H1 (cell line): ENCODE measurements around the gene CTAG1A.

Experiments used
- BRCA1 ChIP-seq: IDR thresholded peaks from 2 replicates; pipeline ENCODE4 v1.6.1; 2012; ENCODE audit warnings: low read depth, low read length, improper control_type of control experiment
- CBX5 ChIP-seq: fragments of 300-800, 300-1000 bp; sonication (generic); IDR thresholded peaks from 2 replicates; pipeline ENCODE4 v1.7.1; 2016; ENCODE audit warnings: antibody characterized with exemption, low read length, low read depth
- CTCF ChIP-seq, 3 experiments: IDR thresholded peaks; 1 replicate in 2 of 3; 2 replicates in 1 of 3; pipeline versions ENCODE4 v1.5.1 to v1.6.1; 2011; ENCODE audit warnings: low read length in 3 of 3, mild to moderate bottlenecking in 3 of 3, inconsistent platforms in 2 of 3, low read depth in 1 of 3, moderate library complexity in 1 of 3; ENCODE audit not compliant: insufficient read depth in 1 of 3; ENCODE audit errors: control extremely low read depth in 1 of 3
- EP300 ChIP-seq, 2 experiments: IDR thresholded peaks; 1 replicate in 1 of 2; 2 replicates in 1 of 2; pipeline ENCODE4 v1.6.1; 2011 to 2012; ENCODE audit warnings: low read depth in 2 of 2, low read length in 2 of 2, mild to moderate bottlenecking in 2 of 2, borderline replicate concordance in 1 of 2, inconsistent platforms in 1 of 2, moderate library complexity in 1 of 2
- JUND ChIP-seq: IDR thresholded peaks from 2 replicates; pipeline ENCODE4 v1.6.1; 2011; ENCODE audit warnings: mild to moderate bottlenecking, improper control_type of control experiment, low read length
- NRF1 ChIP-seq: IDR thresholded peaks from 2 replicates; pipeline ENCODE4 v1.6.1; 2011; ENCODE audit warnings: mild to moderate bottlenecking, low read depth, low read length, improper control_type of control experiment
- POLR2A ChIP-seq, 2 experiments: IDR thresholded peaks; 1 replicate in 1 of 2; 2 replicates in 1 of 2; pipeline ENCODE4 v1.6.1; 2011; ENCODE audit warnings: low read depth in 2 of 2, low read length in 2 of 2, mild to moderate bottlenecking in 2 of 2; ENCODE audit errors: control extremely low read depth in 1 of 2
- SRF ChIP-seq: IDR thresholded peaks from 2 replicates; pipeline ENCODE4 v1.6.1; 2011; ENCODE audit warnings: mild to moderate bottlenecking, low read depth, low read length, moderate library complexity
- SUZ12 ChIP-seq: fragments of 200-600 bp; sonication (generic); IDR thresholded peaks from 2 replicates; pipeline ENCODE4 v1.6.1; 2012; ENCODE audit warnings: mild to moderate bottlenecking, inconsistent platforms, low read length, moderate library complexity, mixed read lengths
- TAF1 ChIP-seq: IDR thresholded peaks from 2 replicates; pipeline ENCODE4 v1.6.1; 2011; ENCODE audit warnings: mild to moderate bottlenecking, low read depth, low read length
- TCF12 ChIP-seq: IDR thresholded peaks from 2 replicates; pipeline ENCODE4 v1.6.1; 2011; ENCODE audit warnings: low read depth, mild to moderate bottlenecking, low read length

DNA sequence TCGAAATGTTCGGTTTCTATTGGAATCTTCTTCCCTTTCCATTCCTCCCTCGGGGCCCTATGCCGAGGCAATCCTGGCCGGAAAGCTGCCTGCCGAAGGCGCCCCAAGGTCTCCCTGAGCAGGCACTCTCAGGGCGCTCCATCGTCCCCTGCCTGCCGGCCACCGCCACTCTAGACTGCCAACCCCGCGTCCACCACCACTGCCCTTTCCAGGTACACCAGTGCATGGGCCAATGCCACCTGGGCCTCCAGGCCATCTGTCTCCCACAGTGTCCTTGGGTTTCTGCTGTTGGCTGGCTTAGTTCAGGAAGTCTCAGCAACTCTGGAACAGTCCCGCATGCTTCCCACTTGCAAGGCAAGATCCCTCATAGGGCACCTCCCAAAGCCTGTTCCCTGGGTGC, 14.6 kb downstream of the CTAG1A start:
- TF ChIP-seq TCF12 (no peak), JUND (no peak), POLR2A (IDR thresholded peaks at IDR 0.05; ENCODE audit: control extremely low read depth in 1 of 2, low read depth in 2 of 2, low read length in 2 of 2) (no peak), SRF (no peak), CBX5 (no peak), CTCF (IDR thresholded peaks at IDR 0.05; ENCODE audit: control extremely low read depth in 1 of 3, insufficient read depth in 1 of 3, low read depth in 1 of 3, low read length in 3 of 3) (no peak), TAF1 (no peak), NRF1 (no peak), BRCA1 (no peak), EP300 (IDR thresholded peaks at IDR 0.05; ENCODE audit: borderline replicate concordance in 1 of 2, low read depth in 2 of 2, low read length in 2 of 2) (no peak), SUZ12 (no peak)
